ENCODE data around the gene KRT32.

GRCh38 chr17:41505809-41506767 lies 38.9 kb upstream of the KRT32 start:
- TF ChIP-seq CTCF (IDR thresholded peaks at IDR 0.05) (no peak), SIN3A (IDR thresholded peaks at IDR 0.05; ENCODE audit: borderline replicate concordance, insufficient read depth, low read depth, low read length) (no peak), POLR2AphosphoS5 (IDR thresholded peaks at IDR 0.05; ENCODE audit: low read depth, low read length) (no peak)
- TF ChIP-seq, protein P1, sequence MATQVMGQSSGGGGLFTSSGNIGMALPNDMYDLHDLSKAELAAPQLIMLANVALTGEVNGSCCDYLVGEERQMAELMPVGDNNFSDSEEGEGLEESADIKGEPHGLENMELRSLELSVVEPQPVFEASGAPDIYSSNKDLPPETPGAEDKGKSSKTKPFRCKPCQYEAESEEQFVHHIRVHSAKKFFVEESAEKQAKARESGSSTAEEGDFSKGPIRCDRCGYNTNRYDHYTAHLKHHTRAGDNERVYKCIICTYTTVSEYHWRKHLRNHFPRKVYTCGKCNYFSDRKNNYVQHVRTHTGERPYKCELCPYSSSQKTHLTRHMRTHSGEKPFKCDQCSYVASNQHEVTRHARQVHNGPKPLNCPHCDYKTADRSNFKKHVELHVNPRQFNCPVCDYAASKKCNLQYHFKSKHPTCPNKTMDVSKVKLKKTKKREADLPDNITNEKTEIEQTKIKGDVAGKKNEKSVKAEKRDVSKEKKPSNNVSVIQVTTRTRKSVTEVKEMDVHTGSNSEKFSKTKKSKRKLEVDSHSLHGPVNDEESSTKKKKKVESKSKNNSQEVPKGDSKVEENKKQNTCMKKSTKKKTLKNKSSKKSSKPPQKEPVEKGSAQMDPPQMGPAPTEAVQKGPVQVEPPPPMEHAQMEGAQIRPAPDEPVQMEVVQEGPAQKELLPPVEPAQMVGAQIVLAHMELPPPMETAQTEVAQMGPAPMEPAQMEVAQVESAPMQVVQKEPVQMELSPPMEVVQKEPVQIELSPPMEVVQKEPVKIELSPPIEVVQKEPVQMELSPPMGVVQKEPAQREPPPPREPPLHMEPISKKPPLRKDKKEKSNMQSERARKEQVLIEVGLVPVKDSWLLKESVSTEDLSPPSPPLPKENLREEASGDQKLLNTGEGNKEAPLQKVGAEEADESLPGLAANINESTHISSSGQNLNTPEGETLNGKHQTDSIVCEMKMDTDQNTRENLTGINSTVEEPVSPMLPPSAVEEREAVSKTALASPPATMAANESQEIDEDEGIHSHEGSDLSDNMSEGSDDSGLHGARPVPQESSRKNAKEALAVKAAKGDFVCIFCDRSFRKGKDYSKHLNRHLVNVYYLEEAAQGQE (IDR thresholded peaks at IDR 0.05; ENCODE audit: insufficient read depth in 1 of 2, low read depth in 2 of 2, low read length in 1 of 2), result no peak

Measured in Panc1 (cell line).